GM19468 (cell line): ENCODE results near the gene COQ5.
A peak's percentile ranks its signal among the peaks of the same experiment; 100 is the strongest.

Experiments
- ATAC-seq: cut with Tn5 transposase; IDR thresholded peaks from one replicate; pipeline ENCODE4 v1.9.1; 2021; ENCODE audit warnings: mild to moderate bottlenecking, moderate library complexity, moderate number of reproducible peaks; ENCODE audit not compliant: unreplicated experiment; ENCODE audit errors: extremely low read depth

Gene COQ5

GRCh38 chr12:120528861-120529525 is at the start of gene COQ5:
TSS of gene COQ5 (minus strand) at chr12:120529158. CDS start at chr12:120529141, 17 bp downstream.
- ATAC-seq, result peak; percentile 41

- ATAC-seq, result no peak
Measured at GRCh38 chr12:120574106-120574505, 45.1 kb upstream of the COQ5 start.

GRCh38 chr12:120573560-120573959 is 44.6 kb upstream of the COQ5 start:
- no peak for ATAC-seq

- ATAC-seq, result no peak
Measured at GRCh38 chr12:120571299-120571698, 42.3 kb upstream of the COQ5 start.

- no peak for ATAC-seq
Measured at GRCh38 chr12:120563495-120563894, 34.5 kb upstream of the COQ5 start.

- ATAC-seq, result no peak
Measured at GRCh38 chr12:120562906-120563305, 33.9 kb upstream of the COQ5 start.

- no peak for ATAC-seq
Measured at GRCh38 chr12:120557589-120557988, 28.6 kb upstream of the COQ5 start.

- ATAC-seq, result no peak
Measured at GRCh38 chr12:120554678-120555077, 25.7 kb upstream of the COQ5 start.

- ATAC-seq, result no peak
Measured at GRCh38 chr12:120546050-120546386, 17.1 kb upstream of the COQ5 start.

GRCh38 chr12:120544691-120545090 is 15.7 kb upstream of the COQ5 start:
- no peak for ATAC-seq

GRCh38 chr12:120542166-120542565 is 13.2 kb upstream of the COQ5 start:
- no peak for ATAC-seq

GRCh38 chr12:120540445-120540844 is 11.5 kb upstream of the COQ5 start:
- no peak for ATAC-seq

- no peak for ATAC-seq
Measured at GRCh38 chr12:120539303-120539702, 10.3 kb upstream of the COQ5 start.

- ATAC-seq, result no peak
Measured at GRCh38 chr12:120538281-120539156, 9.6 kb upstream of the COQ5 start.

- no peak for ATAC-seq
Measured at GRCh38 chr12:120537856-120538220, 8.9 kb upstream of the COQ5 start.

- no peak for ATAC-seq
Measured at GRCh38 chr12:120536064-120536791, 7.3 kb upstream of the COQ5 start.

- no peak for ATAC-seq
Measured at GRCh38 chr12:120534703-120535655, 6.0 kb upstream of the COQ5 start.

GRCh38 chr12:120534203-120534702 is 5.3 kb upstream of the COQ5 start, which contains the start of gene RNF10:
TSS of gene RNF10 (plus strand) at chr12:120534356. CDS start at chr12:120534812, 456 bp downstream.
- ATAC-seq, result no peak

- no peak for ATAC-seq
Measured at GRCh38 chr12:120532701-120533238, 3.8 kb upstream of the COQ5 start.
